H1 (cell line): ENCODE results near the gene HNRNPAB. TPM values are rescaled to one million over a fixed set of nuclear protein-coding genes. Genes with fewer than 3 reads are reported as not detected.

Experiments
- CTCF ChIA-PET: fragments of 300-600 bp; sonication (Branson Sonifier 250); formaldehyde crosslinking; loops from one replicate; lab custom pipeline; 2021; ENCODE audit not compliant: partially characterized antibody; lab: Charles Lee
- POLR2A ChIA-PET: fragments of 300-600 bp; sonication (Branson Sonifier 250); formaldehyde crosslinking; loops from one replicate; lab custom pipeline; 2021; ENCODE audit warnings: inconsistent platforms; ENCODE audit not compliant: partially characterized antibody; lab: Charles Lee
- DNase-seq, 2 experiments: peaks; one replicate each; pipeline versions ENCODE4 v3.0.0 to v3.0.0-alpha.2; 2010 to 2022; ENCODE audit warnings: low spot score in 2 of 2, low read depth in 1 of 2, mixed read lengths in 1 of 2
- FAIRE-seq: peaks from 2 replicates; lab custom pipeline; 2011; peaks lifted over from hg19 to GRCh38; lab: Jason Lieb, UNC
- H2AFZ ChIP-seq: 2 replicates; pipeline ENCODE4 v1.8.1; 2012; ENCODE audit warnings: low read length, inconsistent platforms
- H2AK5ac ChIP-seq: 2 replicates; pipeline ENCODE4 v1.6.1; 2013; ENCODE audit warnings: low read depth, low read length
- H2BK120ac ChIP-seq: replicated peaks from 2 replicates; pipeline ENCODE3; 2013; ENCODE audit warnings: low read depth, low read length, inconsistent platforms
- H2BK12ac ChIP-seq: 2 replicates; pipeline ENCODE4 v1.6.1; 2013; ENCODE audit warnings: low read depth, low read length
- H2BK15ac ChIP-seq: 2 replicates; pipeline ENCODE4 v1.6.1; 2013; ENCODE audit warnings: low read length
- H2BK20ac ChIP-seq: 2 replicates; pipeline ENCODE4 v1.6.1; 2013; ENCODE audit warnings: low read length
- H2BK5ac ChIP-seq: 2 replicates; pipeline ENCODE4 v1.6.1; 2013; ENCODE audit warnings: low read depth, low read length
- H3K14ac ChIP-seq: 2 replicates; pipeline ENCODE4 v1.6.1; 2013; ENCODE audit warnings: inconsistent platforms; ENCODE audit not compliant: insufficient read length
- H3K18ac ChIP-seq: 2 replicates; pipeline ENCODE4 v1.6.1; 2013; ENCODE audit warnings: low read length; ENCODE audit errors: extremely low read depth
- H3K23ac ChIP-seq: 2 replicates; pipeline ENCODE4 v1.6.1; 2013; ENCODE audit warnings: inconsistent platforms; ENCODE audit not compliant: insufficient read length
- H3K23me2 ChIP-seq: 2 replicates; pipeline ENCODE4 v1.6.1; 2013; ENCODE audit warnings: low read depth, low read length
- H3K27ac ChIP-seq: 2 replicates; pipeline ENCODE4 v1.6.1; 2011; ENCODE audit warnings: low read depth, low read length, inconsistent platforms
- H3K27me3 ChIP-seq, 4 experiments: replicated peaks in 1 of 4; 1 replicate in 1 of 4; 2 replicates in 3 of 4; pipeline versions ENCODE4 v1.6.1 to v1.8.1; 2011 to 2013; ENCODE audit warnings: low read length in 3 of 4, mild to moderate bottlenecking in 3 of 4, inconsistent platforms in 2 of 4, mixed read lengths in 2 of 4, moderate library complexity in 1 of 4; ENCODE audit not compliant: control insufficient read depth in 3 of 4, insufficient read depth in 3 of 4; ENCODE audit errors: extremely low read depth in 1 of 4
- H3K36me3 ChIP-seq, 4 experiments: 2 replicates each; pipeline versions ENCODE4 v1.6.1 to v1.8.1; 2011 to 2013; ENCODE audit warnings: mild to moderate bottlenecking in 4 of 4, low read length in 3 of 4, moderate library complexity in 2 of 4, control low read depth in 1 of 4, inconsistent platforms in 1 of 4; ENCODE audit not compliant: insufficient read depth in 4 of 4, control insufficient read depth in 2 of 4
- H3K4ac ChIP-seq: replicated peaks from 2 replicates; pipeline ENCODE3; 2013; ENCODE audit warnings: low read length, low read depth, mixed read lengths, inconsistent platforms; ENCODE audit not compliant: insufficient read length
- H3K4me1 ChIP-seq, 4 experiments: replicated peaks in 1 of 4; 1 replicate in 1 of 4; 2 replicates in 3 of 4; pipeline versions ENCODE4 v1.6.1 to v1.8.1; 2011 to 2013; ENCODE audit warnings: low read length in 3 of 4, inconsistent platforms in 2 of 4, mixed read lengths in 1 of 4; ENCODE audit not compliant: insufficient read depth in 4 of 4, control insufficient read depth in 3 of 4
- H3K4me2 ChIP-seq, 2 experiments: 2 replicates each; pipeline versions ENCODE4 v1.6.1 to v1.8.1; 2011 to 2013; ENCODE audit warnings: low read depth in 2 of 2, low read length in 2 of 2, control low read depth in 1 of 2, inconsistent platforms in 1 of 2, mild to moderate bottlenecking in 1 of 2; ENCODE audit not compliant: insufficient read depth in 1 of 2
- H3K4me3 ChIP-seq, 4 experiments: fragments of 200-600, 300-600 bp in 1 of 4; sonication (generic), shearing (Covaris generic), sonication (Bioruptor Twin) in 1 of 4; 2 replicates each; pipeline versions ENCODE4 v1.5.1 to v1.8.1; 2011 to 2016; ENCODE audit warnings: low read length in 4 of 4, low read depth in 3 of 4, control low read depth in 2 of 4, inconsistent platforms in 2 of 4, mild to moderate bottlenecking in 2 of 4, mixed read lengths in 1 of 4, moderate library complexity in 1 of 4; ENCODE audit not compliant: insufficient read depth in 2 of 4; ENCODE audit errors: extremely low read depth in 1 of 4
- H3K56ac ChIP-seq: replicated peaks from 2 replicates; pipeline ENCODE3; 2013; ENCODE audit warnings: low read depth, mild to moderate bottlenecking, mixed read lengths, low read length, inconsistent platforms; ENCODE audit not compliant: insufficient read length
- H3K79me1 ChIP-seq: 2 replicates; pipeline ENCODE4 v1.6.1; 2013; ENCODE audit warnings: low read depth, low read length, control low read depth
- H3K79me2 ChIP-seq, 2 experiments: 2 replicates each; pipeline versions ENCODE4 v1.6.1 to v1.8.1; 2012 to 2013; ENCODE audit warnings: low read length in 2 of 2, mild to moderate bottlenecking in 2 of 2, inconsistent platforms in 1 of 2; ENCODE audit not compliant: insufficient read depth in 2 of 2, control insufficient read depth in 1 of 2
- H3K9ac ChIP-seq, 4 experiments: replicated peaks in 1 of 4; 1 replicate in 1 of 4; 2 replicates in 3 of 4; pipeline versions ENCODE4 v1.6.1 to v1.8.1; 2011 to 2013; ENCODE audit warnings: low read depth in 3 of 4, low read length in 3 of 4, control low read depth in 2 of 4, mild to moderate bottlenecking in 2 of 4, moderate library complexity in 2 of 4, inconsistent platforms in 1 of 4; ENCODE audit errors: extremely low read depth in 1 of 4
- H3K9me3 ChIP-seq, 2 experiments: 2 replicates each; pipeline versions ENCODE4 v1.6.1 to v1.8.1; 2012 to 2013; ENCODE audit warnings: mild to moderate bottlenecking in 2 of 2, moderate library complexity in 2 of 2, control low read depth in 1 of 2, inconsistent platforms in 1 of 2, low read depth in 1 of 2, low read length in 1 of 2, mixed read lengths in 1 of 2; ENCODE audit not compliant: insufficient read depth in 2 of 2
- H4K20me1 ChIP-seq, 2 experiments: replicated peaks in 1 of 2; 2 replicates each; pipeline versions ENCODE3 to v1.8.1; 2011 to 2013; ENCODE audit warnings: inconsistent platforms in 2 of 2, low read length in 2 of 2, mild to moderate bottlenecking in 1 of 2; ENCODE audit not compliant: insufficient read depth in 2 of 2, control insufficient read depth in 1 of 2
- H4K5ac ChIP-seq: 2 replicates; pipeline ENCODE4 v1.6.1; 2013; ENCODE audit warnings: low read length, low read depth, mixed read lengths, inconsistent platforms; ENCODE audit not compliant: insufficient read length
- H4K8ac ChIP-seq: 2 replicates; pipeline ENCODE4 v1.8.0; 2013; ENCODE audit warnings: mild to moderate bottlenecking, moderate library complexity, low read length, inconsistent platforms; ENCODE audit not compliant: insufficient read depth; ENCODE audit errors: extremely low read depth
- H4K91ac ChIP-seq: replicated peaks from 2 replicates; pipeline ENCODE3; 2013; ENCODE audit warnings: low read length, mixed read lengths, inconsistent platforms; ENCODE audit not compliant: insufficient read length
- ATF3 ChIP-seq: IDR thresholded peaks from 2 replicates; pipeline ENCODE4 v1.6.1; 2011; ENCODE audit warnings: low read depth, mild to moderate bottlenecking, low read length; ENCODE audit not compliant: insufficient read depth
- FOSL1 ChIP-seq: IDR thresholded peaks from 2 replicates; pipeline ENCODE4 v1.6.1; 2011; ENCODE audit warnings: mild to moderate bottlenecking, low read depth, low read length, moderate library complexity; ENCODE audit not compliant: insufficient read depth
- KDM5A ChIP-seq: fragments of 200-600 bp; IDR thresholded peaks from 2 replicates; pipeline ENCODE4 v1.7.1; 2012; ENCODE audit warnings: mild to moderate bottlenecking, low read length, inconsistent platforms, mixed read lengths
- NANOG ChIP-seq: IDR thresholded peaks from 2 replicates; pipeline ENCODE4 v1.6.1; 2011; ENCODE audit warnings: low read length, low read depth, mild to moderate bottlenecking, inconsistent platforms; ENCODE audit not compliant: insufficient read depth, poor library complexity, severe bottlenecking
- TCF12 ChIP-seq: IDR thresholded peaks from 2 replicates; pipeline ENCODE4 v1.6.1; 2011; ENCODE audit warnings: low read depth, mild to moderate bottlenecking, low read length
- WGBS, 2 experiments: shearing (Covaris generic) in 1 of 2; methylation state at CpG; one replicate each; pipeline versions ENCODE4 v1.1.6 to v1.1.7; 2013 to 2015; ENCODE audit warnings: low lambda C conversion rate in 2 of 2, mixed read lengths in 2 of 2, inconsistent platforms in 1 of 2, low coverage in 1 of 2, missing lambda C conversion rate in 1 of 2; ENCODE audit not compliant: insufficient replicate concordance in 2 of 2, insufficient coverage in 1 of 2, insufficient read length in 1 of 2; ENCODE audit errors: extremely low coverage in 1 of 2, missing lambda C conversion rate in 1 of 2; 5-methylcytosine and 5-hydroxymethylcytosine counted together
- polyA plus RNA-seq, 7 experiments: library from polyadenylated mRNA; depleted of rRNA in 3 of 7; stranded (reverse) in 5 of 7; unstranded in 2 of 7; fragments of >200 nt in 5 of 7; fragments of 200-250 nt in 2 of 7; gene quantifications; 1 replicate in 5 of 7; 2 replicates in 1 of 7; 4 replicates in 1 of 7; pipeline versions ENCODE4 v1.2.1 to v1.2.3, GENCODE V29; 2011 to 2013; ENCODE audit warnings: missing spikeins in 2 of 7, mixed read lengths in 2 of 7
- total RNA-seq: library from RNA; stranded (reverse); fragmentation: NEBNext Ultra II Directional; extraction: Animal tissue kit (Norgen Biotek cat#: 25700); gene quantifications from 2 replicates; pipeline ENCODE4 v1.2.1, GENCODE V29; 2021

Gene HNRNPAB
- total and polyA plus RNA-seq, 2 of the 8 experiments (the other 6 are each of a cell fraction or from before 2014, with no cell fraction given), result 373 to 563 TPM

- 0 out of 2 replicates have a peak overlapping the region, but pooled peaks have one; percentile 75 for H2AK5ac ChIP-seq
- no peaks in the 10 kb centered on the region; the same call in 1 of the 2 replicates for H3K23me2 ChIP-seq
- DNase-seq (no peak), FAIRE-seq (no peak)
- H4K5ac ChIP-seq, result no peak overlapping the region
- no peak overlapping the region for H3K27ac ChIP-seq
- CTCF ChIA-PET, result interaction anchor here (0.7 to 24.6 kb wide), 16 partner anchors 10 to 100 kb away, joined by 3 to 515 read pairs (median 4); no protein-coding TSS in a partner anchor
- WGBS, 2 experiments, result 94% methylated on average over 9 of the region's 9 CpGs; no CpG with 5 or more reads in 1 of the 2 experiments
- no peak overlapping the region for H2BK20ac ChIP-seq
- H3K36me3 ChIP-seq, result no peaks in the 10 kb centered on the region
- H2BK120ac ChIP-seq, result no peak overlapping the region
- peaks cover 0 to 4% (median 2%) of the 10 kb centered on the region in 4 experiments; a peak in 1 of 7 replicates for H3K27me3 ChIP-seq
- H3K14ac ChIP-seq, result no peak overlapping the region
- H3K79me2 ChIP-seq, result no peaks in the 10 kb centered on the region
- no peak overlapping the region for H3K4ac ChIP-seq
- no peak overlapping the region for H3K56ac ChIP-seq
- no peak overlapping the region for H3K4me3 ChIP-seq
- POLR2A ChIA-PET, result interaction anchor here (0.8 to 2.9 kb wide), 13 partner anchors 10 to 86 kb away, joined by 3 to 16 read pairs (median 4); partner anchors contain the start of gene NHP2
- H3K79me1 ChIP-seq, result no peaks in the 10 kb centered on the region
- TF ChIP-seq TCF12, result no peak
- TF ChIP-seq ATF3, result no peak
- TF ChIP-seq NANOG, result no peak
- TF ChIP-seq FOSL1, result no peak
- TF ChIP-seq KDM5A, result no peak
- no peak overlapping the region for H2AFZ ChIP-seq
- no peak overlapping the region for H2BK15ac ChIP-seq
- H2BK12ac ChIP-seq, result no peak overlapping the region
- H3K23ac ChIP-seq, result no peak overlapping the region
- no peak overlapping the region for H4K91ac ChIP-seq
- no peak overlapping the region for H3K9ac ChIP-seq
- no peaks in the 10 kb centered on the region for H3K9me3 ChIP-seq
- H4K8ac ChIP-seq, result no peak overlapping the region
- H3K18ac ChIP-seq, result no peak overlapping the region
- no peaks in the 10 kb centered on the region for H4K20me1 ChIP-seq
- H3K4me1 ChIP-seq, result peaks cover 0 to 6% (median 3%) of the 10 kb centered on the region in 4 experiments; a peak in 3 of 7 replicates
- H3K4me2 ChIP-seq, result no peak overlapping the region
- H2BK5ac ChIP-seq, result no peak overlapping the region
These were observed 41.9 kb upstream of the HNRNPAB start for GRCh38 chr5:178162481-178162880.
